NCI-H524 treated with DMSO at 0.1 percent for 48 hours (cell line): ENCODE data around the gene RHOBTB3.

ENCODE experiments used
- DNase-seq: peaks from one replicate; lab custom pipeline; 2025; lab: John Stamatoyannopoulos, UW

Gene RHOBTB3

DNA sequence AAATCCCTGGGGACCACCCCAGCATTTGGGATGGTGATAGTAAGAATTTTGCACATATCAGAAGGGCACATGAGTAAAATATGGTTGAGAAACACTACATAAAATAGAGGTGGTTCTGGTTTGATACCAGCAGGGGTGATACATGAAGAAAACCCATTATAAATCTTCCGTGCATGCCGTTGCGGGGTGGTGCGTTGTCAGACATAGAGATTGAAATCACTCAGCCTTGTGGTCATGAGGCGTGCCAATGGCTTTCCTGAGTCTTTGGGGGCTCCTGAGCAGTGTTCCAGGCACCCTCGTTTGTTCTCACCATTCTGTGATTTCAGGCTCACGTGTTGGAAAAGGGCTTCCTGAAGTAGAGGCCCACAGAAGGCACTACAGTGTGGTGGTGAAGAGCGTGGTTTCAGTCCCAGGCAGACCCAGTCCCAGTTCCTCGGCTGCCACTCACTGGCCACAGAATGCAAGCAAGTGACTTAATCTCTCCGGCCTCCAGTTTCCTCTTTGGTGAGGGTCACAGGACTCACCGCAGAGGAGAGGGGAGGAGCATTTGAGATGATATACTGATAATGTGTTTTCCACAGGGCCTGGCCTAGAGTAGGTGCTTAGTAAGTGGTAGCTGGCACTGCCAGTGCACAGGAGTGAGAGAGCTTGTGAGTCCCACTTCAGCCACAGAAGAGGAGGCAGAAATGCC, 111.9 kb downstream of the RHOBTB3 start:
- DNase-seq, result no peak

DNA sequence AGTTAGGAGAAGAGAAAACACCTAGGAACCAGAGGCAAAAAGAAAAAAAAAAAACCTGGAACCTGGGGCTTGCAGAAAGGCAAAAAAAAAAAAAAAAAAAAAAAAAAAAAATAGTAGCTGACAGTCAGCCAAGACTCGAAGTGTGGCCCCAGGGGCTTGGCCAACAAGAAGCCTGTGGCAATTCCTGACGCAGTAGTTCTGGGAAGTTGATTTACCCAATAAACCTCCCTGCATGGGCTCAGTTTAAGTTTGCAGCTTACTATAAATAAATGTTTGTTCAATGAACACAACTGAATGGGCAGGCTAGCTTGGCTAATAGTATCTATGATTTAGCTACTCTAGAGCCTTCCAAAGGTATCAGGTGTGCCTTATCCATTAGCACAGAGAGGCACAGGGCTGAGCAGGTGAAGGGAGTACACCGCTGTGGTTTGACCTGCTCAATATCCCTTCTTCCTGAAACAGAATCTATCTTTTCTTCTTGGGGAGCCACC, 112.6 kb downstream of the RHOBTB3 start:
- no peak for DNase-seq

DNA sequence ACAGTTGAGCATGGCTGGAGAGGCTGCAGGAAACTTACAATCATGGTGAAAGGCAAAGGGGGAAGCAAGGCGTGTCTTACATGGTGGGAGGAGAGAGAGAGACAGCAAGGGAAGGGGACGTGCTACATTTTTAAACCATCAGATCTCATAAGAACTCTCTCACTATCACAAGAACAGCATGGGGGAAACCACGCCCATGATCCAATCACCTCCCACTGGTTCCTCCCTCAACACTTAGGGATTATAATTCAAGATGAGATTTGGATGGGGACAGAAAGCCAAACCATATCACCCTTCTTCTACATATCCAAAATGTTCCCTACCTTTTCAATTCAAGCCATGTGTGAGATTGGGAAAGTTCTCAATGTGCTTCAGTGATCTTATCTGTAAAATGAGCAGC, 114.3 kb downstream of the RHOBTB3 start:
- no peak for DNase-seq
